T follicular helper cell (primary cell): ENCODE results near the gene KAT7.
"Not testable (repeated sequence)": the region's sequence is repeated elsewhere in the genome, so short reads cannot be mapped to it uniquely, and the experiment has no call there.

Experiments
- DNase-seq: peaks from one replicate; pipeline ENCODE4 v3.0.0-alpha.2; 2020; ENCODE audit warnings: low read depth

KAT7 gene

GRCh38 chr17:49809056-49809455, 20.6 kb downstream of the KAT7 start:
- no peak for DNase-seq

DNA sequence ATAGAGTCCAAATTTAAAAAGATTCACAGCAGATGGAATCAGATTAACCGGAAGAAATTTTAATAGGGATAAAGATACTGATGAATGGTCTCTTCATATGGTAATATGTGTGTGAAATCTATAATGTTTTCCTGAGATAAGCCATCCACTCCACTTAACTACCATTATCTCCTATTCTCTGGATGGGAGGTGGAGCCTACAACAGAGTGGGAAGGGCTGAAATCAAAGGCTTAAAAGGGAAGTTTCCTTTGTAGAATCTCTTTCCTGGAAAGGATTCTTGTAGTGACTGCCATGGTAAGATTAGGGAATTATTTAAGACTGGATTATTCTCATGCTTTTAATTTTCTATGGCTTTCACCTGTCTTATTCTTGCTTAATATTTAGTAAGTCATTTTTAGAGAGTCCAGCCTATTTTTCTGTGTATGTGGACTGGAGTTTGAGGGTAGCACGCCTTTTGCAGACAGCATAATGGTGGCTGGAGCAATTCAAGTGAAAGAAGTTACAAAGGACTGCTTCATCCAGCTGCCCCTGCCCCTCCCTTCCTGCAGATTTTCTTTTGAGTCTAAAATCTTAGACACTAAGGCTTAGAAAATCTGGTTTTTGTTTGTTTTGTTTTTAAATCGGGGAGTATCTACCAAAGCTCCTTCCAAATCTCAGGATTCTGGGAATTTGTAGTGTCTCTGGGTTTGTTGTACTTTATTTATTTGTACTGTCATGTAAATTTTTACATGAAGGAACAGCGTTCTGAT, 26.5 kb downstream of the KAT7 start:
- no peak for DNase-seq

DNA sequence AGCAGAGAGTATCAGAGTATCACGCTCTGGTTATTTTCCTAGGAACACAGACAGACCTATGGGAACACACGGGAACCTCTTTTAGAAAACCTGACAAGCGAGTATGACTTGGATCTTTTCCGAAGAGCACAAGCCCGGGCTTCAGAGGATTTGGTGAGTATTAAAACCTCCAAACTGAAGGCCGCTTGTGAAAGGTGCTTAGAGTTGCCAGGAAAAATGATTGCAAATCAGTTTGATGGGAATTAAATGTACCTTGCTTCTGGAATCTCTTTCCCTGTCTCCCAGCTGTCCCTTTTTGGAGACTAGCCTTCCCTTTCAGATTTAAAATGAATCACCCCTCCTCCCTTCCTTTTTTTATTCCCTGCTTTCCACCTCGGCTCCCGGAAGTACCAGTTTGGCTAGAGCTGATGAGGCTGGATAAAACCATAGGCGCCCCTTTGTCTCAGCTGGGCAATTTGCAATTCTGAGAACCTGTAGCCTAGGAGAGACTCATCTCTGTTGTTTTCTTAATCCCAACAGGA, 27.3 kb downstream of the KAT7 start:
- DNase-seq, result no peak

DNA sequence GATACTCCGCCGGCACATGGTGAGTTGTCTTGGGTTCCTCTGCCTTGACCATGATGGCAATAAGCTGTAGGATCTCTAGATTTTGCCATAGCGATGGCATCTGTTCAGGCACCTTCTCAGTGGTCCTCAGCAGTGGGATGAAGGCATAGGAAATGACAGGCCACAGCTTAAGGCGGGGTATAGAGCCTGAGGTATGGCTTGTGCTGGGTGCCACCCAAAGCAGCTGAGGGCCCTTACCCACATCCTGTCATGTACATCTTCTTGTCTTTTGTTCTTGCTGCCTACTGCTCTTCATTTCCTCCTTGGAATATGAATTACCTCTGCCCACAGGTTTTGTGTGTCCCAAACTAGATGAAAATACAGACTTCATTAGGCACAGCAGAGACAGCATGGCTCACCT, 29.5 kb downstream of the KAT7 start:
- peak; percentile 42 for DNase-seq

- DNase-seq, result no peak
Observed at GRCh38 chr17:49819138-49819537, 30.7 kb downstream of the KAT7 start.

DNA sequence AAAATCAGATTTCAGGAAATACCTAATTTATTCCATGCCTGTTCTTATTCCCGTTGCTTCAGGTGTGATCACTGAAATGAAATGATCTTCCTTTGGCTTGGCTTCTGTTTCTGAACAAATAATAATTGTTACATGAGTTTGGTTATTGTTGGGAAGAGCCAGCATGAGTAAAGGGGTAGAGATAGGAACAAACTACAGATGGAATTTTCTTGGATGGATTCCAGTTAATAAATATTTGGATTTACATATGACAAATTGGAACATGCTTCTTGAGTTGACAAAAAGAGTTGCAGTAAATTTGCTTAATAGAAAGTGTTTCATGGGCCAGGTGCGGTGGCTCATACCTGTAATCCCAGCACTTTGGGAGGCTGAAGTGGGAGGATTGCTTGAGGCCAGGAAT, 31.2 kb downstream of the KAT7 start:
- DNase-seq, result no peak

DNA sequence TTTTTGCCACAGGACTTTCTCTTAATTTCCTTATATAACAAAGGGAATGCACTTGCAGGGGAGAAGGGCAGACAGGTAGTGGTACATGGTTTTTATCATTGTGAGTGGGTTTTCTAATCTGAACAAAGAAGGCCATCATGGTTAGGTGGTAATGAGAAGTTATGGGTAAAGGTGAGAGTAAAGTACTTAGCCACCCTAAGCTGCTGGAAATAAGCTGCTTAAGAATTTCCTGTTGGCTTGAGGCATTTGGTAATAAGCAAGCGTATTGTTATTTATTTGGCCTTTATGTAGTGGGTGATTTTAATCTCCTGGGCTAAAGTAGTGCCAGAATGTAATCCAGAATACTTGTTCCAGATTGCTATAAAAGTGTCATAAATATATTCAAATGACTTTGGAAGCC, 32.3 kb downstream of the KAT7 start:
- DNase-seq, result no peak

DNA sequence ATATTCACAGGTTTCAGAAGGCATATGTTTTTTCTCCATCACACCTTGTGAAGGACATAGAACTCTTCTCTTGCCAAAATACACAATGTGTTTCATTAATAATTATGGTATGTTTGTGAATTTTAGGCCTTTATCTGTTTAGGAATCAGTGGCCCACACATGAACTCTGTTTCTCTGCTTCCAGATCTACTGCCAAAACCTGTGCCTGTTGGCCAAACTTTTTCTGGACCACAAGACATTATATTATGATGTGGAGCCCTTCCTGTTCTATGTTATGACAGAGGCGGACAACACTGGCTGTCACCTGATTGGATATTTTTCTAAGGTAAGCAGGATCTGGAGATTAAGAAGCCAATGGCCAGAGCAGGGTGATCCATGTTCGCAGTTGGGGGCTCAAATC, 33.0 kb downstream of the KAT7 start:
- no peak for DNase-seq

DNA sequence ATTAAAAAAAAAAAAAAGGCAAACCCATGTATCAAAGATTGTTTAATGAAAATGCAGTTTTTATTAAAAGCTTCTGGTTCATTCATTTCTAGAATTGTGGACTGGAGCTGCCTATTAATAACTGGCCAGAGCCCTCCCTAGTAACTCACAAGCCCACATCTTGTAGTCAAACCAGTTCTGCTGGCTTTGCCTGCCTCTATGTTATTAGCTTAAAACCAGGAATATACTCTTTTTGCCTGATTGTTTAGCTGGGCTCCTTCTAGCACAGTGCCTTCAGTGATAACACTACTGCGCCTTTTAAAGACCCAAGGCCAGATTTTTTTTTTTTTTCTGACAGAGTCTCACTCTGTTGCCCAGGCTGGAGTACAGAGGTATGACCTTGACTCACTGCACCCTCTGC, 33.4 kb downstream of the KAT7 start:
- no peak for DNase-seq

GRCh38 chr17:49822829-49823228, 34.3 kb downstream of the KAT7 start:
- DNase-seq, result no peak

GRCh38 chr17:49823614-49824013, 35.1 kb downstream of the KAT7 start:
- DNase-seq, result no peak

- no peak for DNase-seq
Observed at GRCh38 chr17:49825645-49826044, 37.2 kb downstream of the KAT7 start.

GRCh38 chr17:49828325-49828724, 39.8 kb downstream of the KAT7 start:
- DNase-seq, result not testable (repeated sequence)

GRCh38 chr17:49829026-49829425, 40.5 kb downstream of the KAT7 start:
- DNase-seq, result no peak

DNA sequence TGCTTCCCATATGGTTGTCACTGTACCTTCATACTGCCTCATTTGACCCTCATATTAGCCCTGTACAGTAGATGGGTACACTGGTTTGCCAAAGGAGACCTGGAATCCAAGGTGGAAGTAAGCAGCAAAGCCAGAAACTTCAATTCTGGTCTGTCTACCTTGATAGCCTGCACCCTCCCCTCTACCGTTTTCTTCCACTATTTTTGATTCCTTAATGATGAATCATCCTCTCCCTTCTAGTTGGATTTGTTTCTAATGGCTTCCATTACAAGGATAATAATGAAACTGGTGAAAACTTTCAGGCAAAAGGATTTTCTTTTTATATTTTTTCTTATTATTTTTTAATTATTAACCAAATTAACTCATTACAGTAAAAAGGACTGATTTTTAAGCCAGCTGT, 42.1 kb downstream of the KAT7 start:
- no peak for DNase-seq

GRCh38 chr17:49832840-49833599, 44.5 kb downstream of the KAT7 start:
- no peak for DNase-seq

DNA sequence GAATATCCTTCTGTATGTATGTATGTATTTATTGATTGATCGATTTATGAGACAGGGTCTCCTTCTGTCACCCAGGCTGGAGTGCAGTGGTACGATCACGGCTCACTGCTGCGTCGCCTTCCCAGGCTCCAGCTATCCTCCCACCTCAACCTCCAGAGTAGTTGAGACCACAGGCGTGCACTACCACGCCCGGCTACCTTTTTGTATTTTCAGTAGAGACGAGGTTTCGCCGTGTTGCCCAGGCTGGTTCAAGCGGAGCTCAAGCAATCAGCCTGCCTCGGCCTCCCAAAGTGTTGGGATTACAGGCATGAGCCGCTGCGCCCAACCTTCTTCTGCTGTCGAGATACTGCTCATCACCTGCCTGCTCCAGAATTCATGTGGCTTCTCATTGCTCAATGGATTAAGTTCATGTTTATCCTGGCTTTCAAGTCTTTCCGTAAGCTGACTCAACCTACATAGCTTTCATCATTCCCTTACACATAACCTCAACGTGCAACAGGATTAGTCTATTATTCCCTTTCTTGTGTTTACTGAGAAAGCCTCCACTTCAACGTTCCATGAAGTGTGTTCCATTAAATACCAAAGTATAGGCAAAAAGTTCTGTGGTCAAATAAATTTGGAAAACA, 45.8 kb downstream of the KAT7 start:
- DNase-seq, result no peak

GRCh38 chr17:49835472-49835871, 47.0 kb downstream of the KAT7 start:
- DNase-seq, result no peak

DNA sequence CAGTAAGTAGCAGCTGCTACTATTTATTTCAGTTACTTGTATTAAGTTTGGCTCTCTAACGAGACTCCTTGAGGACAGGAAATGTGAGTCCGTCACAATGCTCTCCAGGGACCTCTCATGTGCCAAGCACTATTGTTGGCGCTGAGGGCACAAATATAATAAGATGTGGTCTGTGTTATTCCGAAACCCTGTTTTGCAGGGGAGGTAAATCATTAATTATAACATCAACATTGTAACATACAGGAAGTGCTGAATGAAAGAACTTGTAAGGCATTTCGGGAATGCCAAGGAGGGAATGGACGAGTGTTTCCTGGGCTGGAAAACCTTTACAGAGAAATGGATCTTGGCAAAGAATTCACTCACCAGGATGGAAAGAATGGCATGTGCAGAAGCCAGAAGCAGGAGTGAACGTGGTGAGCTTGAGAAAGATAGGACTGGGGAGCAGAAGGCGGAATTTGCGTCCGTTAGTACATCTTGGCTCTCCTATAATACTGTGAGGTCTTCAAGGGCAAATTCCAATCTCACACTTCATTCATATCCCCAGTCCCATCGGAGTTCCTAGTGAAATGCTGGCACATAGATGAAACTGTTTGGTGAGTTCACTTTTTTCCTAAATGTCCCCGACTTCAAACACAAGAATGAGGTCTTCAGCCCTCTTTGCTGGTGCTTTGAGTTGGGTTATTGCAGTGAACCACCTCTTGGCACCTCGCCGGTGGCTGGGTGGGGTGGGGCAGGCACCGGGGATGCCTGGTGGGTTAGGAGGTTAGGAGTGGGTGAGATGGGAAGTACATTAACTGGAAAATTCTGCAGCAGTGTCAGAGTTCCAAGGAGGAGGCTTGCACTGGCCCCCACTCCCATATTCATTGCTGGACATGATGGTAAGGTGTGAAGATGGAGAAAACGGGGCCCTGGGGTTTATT, 47.9 kb downstream of the KAT7 start:
- no peak for DNase-seq

GRCh38 chr17:49839455-49839854, 51.0 kb downstream of the KAT7 start:
- DNase-seq, result no peak

DNA sequence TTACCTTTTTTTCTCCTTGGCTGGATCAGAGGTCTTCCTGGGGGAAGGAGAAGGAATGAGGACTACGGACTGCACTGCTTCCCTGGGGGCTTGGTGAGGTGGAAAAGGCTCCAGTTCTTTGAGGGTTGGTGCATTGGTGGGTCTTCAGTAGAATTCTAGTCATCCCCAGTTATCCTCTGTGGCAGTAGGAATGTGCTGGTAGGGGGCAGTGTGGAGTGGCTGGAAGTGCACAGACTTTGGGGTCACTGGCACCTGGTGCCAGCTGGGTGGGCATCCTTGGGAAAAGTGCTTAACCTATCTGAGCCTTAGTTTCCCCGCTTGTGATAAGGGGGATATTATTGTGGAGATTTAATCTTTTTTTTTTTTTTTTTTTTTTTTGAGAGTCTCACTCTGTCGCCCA, 53.1 kb downstream of the KAT7 start:
- no peak for DNase-seq

GRCh38 chr17:49842371-49842770, 53.9 kb downstream of the KAT7 start:
- no peak for DNase-seq
